HCT116 (cell line): Measurements from ENCODE around the gene SEMA6B.

Experiments
- EZH2phosphoT487 ChIP-seq: fragments of 200-600 bp; IDR thresholded peaks from 2 replicates; pipeline ENCODE4 v1.6.1; 2018; ENCODE audit warnings: antibody characterized with exemption, borderline replicate concordance
- POLR2A ChIP-seq: IDR thresholded peaks from 2 replicates; pipeline ENCODE4 v1.7.0; 2011; ENCODE audit warnings: borderline replicate concordance; ENCODE audit not compliant: insufficient read depth, insufficient read length; ENCODE audit errors: extremely low read depth
- SP1 ChIP-seq: IDR thresholded peaks from 2 replicates; pipeline ENCODE4 v1.6.1; 2012; ENCODE audit warnings: low read depth
- TF ChIP-seq, protein P1 (sequence below), 3 experiments: fragments of 200-600 bp in 1 of 3; sonication (generic) in 1 of 3; IDR thresholded peaks in 2 of 3; conservative IDR thresholded peaks in 1 of 3; 2 replicates each; pipeline ENCODE4 v1.5.1; 2012 to 2017; ENCODE audit warnings: low read depth in 2 of 3, low read length in 2 of 3, antibody characterized with exemption in 1 of 3, borderline replicate concordance in 1 of 3, control low read depth in 1 of 3, mild to moderate bottlenecking in 1 of 3, mixed read lengths in 1 of 3, mixed run types in 1 of 3, moderate library complexity in 1 of 3; ENCODE audit not compliant: insufficient read depth in 1 of 3

DNA sequence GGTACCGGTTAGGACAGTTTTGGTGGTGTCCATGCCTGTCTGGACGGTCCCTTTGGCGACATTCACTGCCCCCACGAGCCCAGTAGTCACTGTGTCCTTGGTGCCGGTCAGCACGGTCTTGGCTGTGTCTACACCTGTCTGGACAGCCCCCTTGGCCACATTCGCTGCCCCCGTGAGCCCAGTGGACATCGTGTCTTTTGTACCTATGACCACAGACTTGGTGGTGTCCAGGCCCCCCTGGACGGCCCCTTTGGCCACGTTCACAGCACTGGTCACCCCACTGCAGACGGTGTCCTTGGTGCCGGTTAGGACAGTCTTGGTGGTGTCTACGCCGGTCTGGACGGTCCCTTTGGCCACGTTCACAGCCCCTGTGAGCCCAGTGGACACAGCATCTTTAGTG lies 47.4 kb downstream of the SEMA6B start:
- TF ChIP-seq POLR2A: no peak
- TF ChIP-seq SP1: no peak
- TF ChIP-seq, protein P1, sequence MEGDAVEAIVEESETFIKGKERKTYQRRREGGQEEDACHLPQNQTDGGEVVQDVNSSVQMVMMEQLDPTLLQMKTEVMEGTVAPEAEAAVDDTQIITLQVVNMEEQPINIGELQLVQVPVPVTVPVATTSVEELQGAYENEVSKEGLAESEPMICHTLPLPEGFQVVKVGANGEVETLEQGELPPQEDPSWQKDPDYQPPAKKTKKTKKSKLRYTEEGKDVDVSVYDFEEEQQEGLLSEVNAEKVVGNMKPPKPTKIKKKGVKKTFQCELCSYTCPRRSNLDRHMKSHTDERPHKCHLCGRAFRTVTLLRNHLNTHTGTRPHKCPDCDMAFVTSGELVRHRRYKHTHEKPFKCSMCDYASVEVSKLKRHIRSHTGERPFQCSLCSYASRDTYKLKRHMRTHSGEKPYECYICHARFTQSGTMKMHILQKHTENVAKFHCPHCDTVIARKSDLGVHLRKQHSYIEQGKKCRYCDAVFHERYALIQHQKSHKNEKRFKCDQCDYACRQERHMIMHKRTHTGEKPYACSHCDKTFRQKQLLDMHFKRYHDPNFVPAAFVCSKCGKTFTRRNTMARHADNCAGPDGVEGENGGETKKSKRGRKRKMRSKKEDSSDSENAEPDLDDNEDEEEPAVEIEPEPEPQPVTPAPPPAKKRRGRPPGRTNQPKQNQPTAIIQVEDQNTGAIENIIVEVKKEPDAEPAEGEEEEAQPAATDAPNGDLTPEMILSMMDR (IDR thresholded peaks at IDR 0.05 in 2 of 3, conservative IDR thresholded peaks at IDR 0.05 in 1 of 3; ENCODE audit: borderline replicate concordance in 1 of 3, insufficient read depth in 1 of 3, low read depth in 2 of 3, low read length in 2 of 3): no peak
- no peak for TF ChIP-seq EZH2phosphoT487
